ENCODE results near the gene BICD2.

BICD2 gene

DNA sequence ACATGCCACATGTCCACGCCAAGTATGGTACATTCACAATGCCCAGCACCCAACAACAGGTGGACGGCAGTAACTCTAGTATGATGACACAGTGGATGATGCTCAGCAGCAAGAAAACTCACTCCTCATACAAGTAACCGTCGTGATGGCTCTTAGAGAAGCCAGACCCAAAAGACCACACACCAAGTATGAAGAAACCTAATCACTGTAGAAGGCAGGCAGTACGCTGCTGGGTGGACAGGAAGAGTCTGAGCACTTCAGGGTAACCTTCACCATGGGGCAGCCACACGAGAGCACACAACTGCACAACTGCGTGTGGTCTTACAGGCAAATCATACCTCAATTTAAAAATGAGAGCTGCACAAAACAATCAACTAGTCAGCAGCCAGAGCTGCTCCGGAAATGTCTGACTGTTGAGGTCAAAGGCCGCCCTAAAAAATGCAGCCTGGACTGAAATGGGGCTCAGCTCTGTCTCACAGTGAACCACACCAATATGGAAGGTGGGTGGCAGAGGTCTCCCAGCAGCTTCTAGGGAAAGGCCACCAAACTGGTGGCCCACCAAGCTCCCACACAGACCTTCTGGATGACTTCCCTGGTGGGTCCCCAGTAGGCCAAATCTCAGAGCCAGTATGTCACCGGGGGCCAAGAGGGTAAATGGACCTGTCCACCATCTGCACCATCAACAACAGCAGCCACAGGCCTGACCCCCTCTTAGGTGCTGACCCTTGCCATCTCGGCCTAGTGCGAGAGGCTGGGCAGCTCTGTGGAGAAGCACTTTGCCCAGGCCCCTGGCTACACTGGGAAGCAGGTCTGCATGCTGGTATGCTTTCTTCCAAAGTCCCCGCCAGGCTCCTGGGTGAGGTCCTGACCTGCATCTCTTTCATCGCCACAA, 17.8 kb downstream of the BICD2 start:
- no peak for DNase-seq

DNA sequence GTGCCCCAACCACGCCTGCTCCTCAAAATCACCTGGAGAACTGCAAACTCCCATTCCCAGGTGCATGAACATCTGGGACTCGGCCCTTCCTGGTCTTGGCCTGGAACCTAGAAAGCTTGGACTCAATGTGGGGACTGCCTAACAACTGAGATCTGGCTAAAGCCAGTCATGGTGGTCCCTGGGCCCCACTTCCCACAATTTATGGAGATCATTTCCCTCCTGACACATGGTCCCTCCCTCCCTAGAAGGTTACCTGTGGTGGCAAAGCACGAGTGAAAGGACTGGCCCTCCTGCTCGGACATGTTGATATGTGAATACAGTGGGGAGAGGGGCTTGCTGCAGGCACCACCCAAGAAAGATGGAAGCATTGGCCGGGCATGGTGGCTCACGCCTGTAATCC, 18.8 kb downstream of the BICD2 start:
- no peak for DNase-seq

- DNase-seq = no peak
Observed at GRCh38 chr9:92745331-92745730, 19.3 kb downstream of the BICD2 start.

DNA sequence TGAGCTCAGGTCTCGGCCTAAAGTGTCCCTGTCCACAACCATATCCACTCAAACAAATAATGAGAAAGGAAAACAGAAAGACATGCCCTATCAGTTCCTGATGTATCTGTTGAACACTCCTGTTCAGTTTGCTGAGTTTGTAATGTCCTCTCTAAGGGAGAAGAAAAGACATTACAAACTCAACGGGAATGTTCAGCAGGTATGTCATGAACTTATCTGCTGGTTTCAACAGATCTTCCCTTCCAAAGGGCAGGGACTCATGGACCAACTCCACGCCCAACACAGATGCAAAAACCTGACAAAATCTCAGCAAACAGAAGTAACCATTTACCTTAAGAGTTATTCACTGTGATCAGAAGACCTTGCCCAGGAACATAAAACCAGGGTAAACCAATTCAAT, 23.7 kb downstream of the BICD2 start:
- DNase-seq = no peak

DNA sequence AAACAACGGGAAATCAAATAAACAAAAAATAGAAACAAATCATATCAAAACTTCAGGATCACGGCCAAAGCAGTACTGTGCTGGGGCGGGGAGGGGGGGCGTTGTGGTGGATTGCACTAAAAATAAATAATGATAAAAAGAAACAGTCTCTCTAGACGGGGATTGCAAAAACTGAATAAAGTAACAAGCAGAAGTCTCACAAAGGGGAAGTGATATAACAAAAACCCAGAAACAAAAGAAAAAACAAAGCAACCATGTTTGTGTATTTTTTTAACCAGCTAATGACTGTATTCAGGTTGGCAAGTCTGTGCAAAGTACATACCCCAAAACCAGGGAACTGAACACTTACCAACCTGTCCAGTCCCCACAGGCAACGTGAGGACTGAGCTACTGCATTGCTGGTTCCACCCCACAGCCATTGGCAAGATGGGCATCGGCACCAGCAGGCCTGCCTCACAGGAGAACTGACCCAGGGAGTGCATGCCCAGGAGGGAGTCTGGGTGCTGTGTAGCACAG, 24.1 kb downstream of the BICD2 start:
- no peak for DNase-seq

- no peak for DNase-seq
Observed at GRCh38 chr9:92740009-92740408, 24.6 kb downstream of the BICD2 start.

DNA sequence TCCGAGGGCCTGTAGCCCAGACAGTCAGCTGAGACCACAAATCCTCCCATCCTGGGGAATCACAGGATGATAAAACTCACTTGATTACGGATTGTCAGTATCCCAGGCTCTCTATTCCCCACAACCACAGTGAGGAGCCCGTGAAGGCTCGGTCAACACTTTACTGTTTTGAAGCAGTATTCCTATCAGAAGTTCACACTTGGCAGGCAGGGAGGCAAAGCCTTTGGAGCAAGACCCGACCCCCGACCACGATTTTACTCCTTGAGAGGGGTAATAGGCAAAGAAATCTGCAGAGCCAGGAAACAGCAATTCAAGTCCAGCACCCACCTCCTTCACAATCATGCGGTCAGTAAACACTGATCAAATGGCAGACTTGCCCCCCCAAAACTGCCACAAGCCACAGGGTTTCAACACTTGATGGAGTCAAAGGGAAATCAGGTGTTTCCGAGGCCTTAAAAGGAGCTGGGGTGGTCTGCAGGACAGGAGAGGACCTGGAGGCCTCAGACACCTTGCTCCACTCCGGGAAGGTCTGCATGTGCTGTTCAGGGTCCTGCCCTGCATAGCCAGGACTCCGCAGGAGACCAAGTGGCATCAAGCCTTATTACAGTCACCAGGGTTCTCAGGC, 25.2 kb downstream of the BICD2 start:
- DNase-seq = no peak

GRCh38 chr9:92738661-92739081, 26.0 kb downstream of the BICD2 start:
- DNase-seq = no peak

DNA sequence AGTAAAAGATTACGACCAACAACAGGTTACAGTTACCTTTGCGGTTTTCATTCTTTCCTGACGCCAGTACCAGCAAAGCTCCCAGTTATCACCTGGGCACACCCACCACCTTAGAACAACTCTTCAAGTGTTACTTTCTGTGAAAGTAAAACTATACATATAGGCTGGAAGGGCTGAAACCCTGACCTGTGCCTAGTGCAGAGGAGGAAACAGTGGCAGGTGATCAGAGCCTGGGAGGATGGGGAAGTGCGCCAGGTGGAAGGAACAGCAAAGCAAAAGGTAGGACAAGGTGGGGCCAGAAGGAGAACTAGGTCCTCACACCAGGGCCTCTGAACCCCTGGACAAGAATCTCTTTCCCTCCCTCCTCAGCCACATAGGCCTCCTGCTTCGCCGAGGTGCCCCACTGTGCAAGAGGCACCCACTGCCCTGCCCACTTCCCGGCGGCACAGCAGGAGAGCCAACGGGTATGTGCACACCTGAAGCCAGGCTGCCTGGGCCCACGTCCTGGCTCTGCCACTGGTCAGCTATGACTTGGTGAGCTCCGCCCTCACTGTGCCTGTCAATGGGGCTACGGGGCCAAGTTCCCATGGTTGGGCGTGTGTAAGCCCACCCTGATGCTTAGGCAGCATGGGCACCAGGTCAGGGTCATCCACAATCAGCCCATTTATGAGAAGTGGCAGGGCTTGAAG, 26.9 kb downstream of the BICD2 start:
- DNase-seq = no peak

- no peak for DNase-seq
Observed at GRCh38 chr9:92737216-92737606, 27.4 kb downstream of the BICD2 start.

- DNase-seq = no peak
Observed at GRCh38 chr9:92736563-92737215, 27.9 kb downstream of the BICD2 start.

DNA sequence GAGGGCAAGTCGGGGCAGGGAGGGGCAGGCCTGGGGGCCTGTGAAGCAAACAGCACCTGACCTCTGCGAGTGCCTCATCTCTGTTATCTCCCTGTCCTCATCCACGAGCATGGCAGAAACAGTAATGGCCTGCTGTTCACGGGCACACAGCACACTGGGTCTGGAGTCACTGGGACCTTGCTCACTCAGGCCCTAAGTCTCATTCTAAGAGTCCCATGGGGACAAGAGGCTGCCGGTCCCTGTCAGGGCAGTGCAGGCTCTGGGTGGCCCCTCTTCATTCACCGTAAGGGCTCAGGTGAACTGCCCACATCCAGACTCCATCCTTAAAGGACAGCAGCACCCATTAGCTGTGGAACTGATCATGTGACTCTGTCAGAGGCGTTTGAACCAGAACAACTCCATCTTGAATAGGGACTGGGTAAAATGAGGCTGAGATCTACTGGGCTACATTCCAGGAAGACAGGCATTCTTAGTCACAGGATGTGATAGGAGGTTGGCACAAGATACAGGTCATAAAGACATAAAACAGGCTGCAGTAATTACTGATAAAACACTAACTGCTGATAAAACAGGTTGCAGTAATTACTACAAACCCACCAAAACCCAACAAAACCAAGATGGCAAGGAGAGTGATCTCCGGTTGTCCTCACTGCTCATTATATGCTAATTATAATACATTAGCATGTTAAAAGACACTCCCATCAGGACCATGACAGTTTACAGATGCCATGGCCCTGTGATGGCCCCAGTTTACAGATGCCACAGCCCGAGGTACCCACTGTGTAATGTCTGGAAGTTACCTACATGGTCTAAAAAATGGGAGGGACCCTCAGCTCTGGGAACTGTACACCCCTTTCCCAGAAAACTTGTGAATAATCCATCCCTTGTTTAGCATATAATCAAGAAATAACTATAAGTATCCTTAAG, 28.7 kb downstream of the BICD2 start:
- no peak for DNase-seq

- DNase-seq = no peak
Observed at GRCh38 chr9:92734931-92735635, 29.6 kb downstream of the BICD2 start.

GRCh38 chr9:92730897-92731296, 33.7 kb downstream of the BICD2 start:
- DNase-seq = no peak

GRCh38 chr9:92729735-92730155, 34.9 kb downstream of the BICD2 start:
- no peak for DNase-seq

- no peak for DNase-seq
Observed at GRCh38 chr9:92728831-92729734, 35.5 kb downstream of the BICD2 start.

GRCh38 chr9:92727716-92728700, 36.6 kb downstream of the BICD2 start:
- DNase-seq = no peak

DNA sequence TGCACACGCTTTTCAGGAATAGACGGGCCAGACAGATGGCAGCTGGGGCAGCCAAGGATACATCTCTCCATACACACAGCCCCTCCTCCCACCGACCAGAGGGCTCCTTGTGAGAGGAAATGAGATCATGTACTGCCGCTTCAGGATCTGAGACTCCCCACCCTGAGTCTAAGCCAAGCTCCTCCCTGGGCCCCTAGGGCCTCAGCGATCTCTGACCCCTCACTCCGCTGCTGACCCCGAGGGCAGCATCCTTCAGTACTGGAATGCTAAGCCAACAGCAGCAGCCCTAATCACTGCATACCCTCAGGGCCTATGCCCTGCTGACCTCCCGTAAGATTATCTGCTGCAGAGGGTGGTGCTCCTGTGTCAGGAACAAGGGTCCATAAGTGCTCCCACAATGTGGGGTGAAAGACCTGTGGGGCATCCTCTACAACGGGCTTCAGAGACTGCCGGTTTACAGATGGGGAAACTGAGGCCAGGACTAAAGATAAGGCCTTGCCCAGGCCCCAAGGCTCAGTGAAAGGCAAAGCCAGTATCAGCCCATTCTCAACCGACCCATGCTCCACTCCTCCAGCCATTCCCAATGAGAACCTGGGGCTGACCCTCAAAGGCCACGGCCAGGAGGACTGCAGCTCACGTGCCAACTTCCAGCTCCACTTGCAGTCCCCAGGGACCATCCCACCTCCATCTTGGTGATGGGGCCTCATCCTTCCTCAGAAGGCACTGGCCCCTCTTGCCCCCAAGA, 37.5 kb downstream of the BICD2 start:
- no peak for DNase-seq

All from NCI-H774 (cell line).